PC-9 (cell line): ENCODE data around the gene ETS2.
"Not testable (repeated sequence)": the region's sequence is repeated elsewhere in the genome, so short reads cannot be mapped to it uniquely, and the experiment has no call there.

Source experiments
- EZH2 ChIP-seq: fragments of 200-600 bp; sonication (generic); IDR thresholded peaks from 2 replicates; pipeline ENCODE4 v1.8.0; 2017; ENCODE audit warnings: antibody characterized with exemption, low read depth
- TF ChIP-seq, protein P1 (sequence below): fragments of 200-600 bp; sonication (generic); conservative IDR thresholded peaks from 2 replicates; pipeline ENCODE4 v1.6.1; 2017; ENCODE audit warnings: mixed run types, antibody characterized with exemption, mild to moderate bottlenecking, moderate library complexity

DNA sequence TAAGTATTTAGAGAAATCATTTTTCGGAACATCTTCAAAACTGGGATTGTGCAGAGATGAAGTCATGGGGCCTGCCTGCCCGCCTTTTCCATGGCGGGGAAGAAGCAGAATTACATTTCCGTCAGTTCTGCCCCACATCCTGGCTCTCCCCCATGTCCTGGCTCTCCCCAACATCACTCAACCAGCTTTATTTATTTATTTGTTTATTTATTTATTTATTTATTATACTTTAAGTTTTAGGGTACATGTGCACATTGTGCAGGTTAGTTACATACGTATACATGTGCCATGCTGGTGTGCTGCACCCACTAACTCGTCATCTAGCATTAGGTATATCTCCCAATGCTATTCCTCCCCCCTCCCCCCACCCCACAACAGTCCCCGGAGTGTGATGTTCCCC lies 22.4 kb downstream of the ETS2 start:
- TF ChIP-seq, protein P1, sequence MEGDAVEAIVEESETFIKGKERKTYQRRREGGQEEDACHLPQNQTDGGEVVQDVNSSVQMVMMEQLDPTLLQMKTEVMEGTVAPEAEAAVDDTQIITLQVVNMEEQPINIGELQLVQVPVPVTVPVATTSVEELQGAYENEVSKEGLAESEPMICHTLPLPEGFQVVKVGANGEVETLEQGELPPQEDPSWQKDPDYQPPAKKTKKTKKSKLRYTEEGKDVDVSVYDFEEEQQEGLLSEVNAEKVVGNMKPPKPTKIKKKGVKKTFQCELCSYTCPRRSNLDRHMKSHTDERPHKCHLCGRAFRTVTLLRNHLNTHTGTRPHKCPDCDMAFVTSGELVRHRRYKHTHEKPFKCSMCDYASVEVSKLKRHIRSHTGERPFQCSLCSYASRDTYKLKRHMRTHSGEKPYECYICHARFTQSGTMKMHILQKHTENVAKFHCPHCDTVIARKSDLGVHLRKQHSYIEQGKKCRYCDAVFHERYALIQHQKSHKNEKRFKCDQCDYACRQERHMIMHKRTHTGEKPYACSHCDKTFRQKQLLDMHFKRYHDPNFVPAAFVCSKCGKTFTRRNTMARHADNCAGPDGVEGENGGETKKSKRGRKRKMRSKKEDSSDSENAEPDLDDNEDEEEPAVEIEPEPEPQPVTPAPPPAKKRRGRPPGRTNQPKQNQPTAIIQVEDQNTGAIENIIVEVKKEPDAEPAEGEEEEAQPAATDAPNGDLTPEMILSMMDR: not testable (repeated sequence)
- TF ChIP-seq EZH2: not testable (repeated sequence)
